ENCODE data around the gene LRRC63. TPM values are rescaled to one million over a fixed set of nuclear protein-coding genes. Genes with fewer than 3 reads are reported as not detected.

Gene LRRC63
- polyA plus RNA-seq, 1 of the 3 experiments (the other 2 are of a cell fraction): 0.03 TPM

- H4K20me1 ChIP-seq (ENCODE audit: insufficient read depth): no peaks in the 10 kb centered on the region
- H3K9me3 ChIP-seq: 0 out of 2 replicates have a peak, but pooled peaks cover 3% of the 10 kb centered on the region
- TF ChIP-seq EZH2phosphoT487 (IDR thresholded peaks at IDR 0.05; ENCODE audit: borderline replicate concordance, low read depth) (no peak), TEAD4 (IDR thresholded peaks at IDR 0.05; ENCODE audit: borderline replicate concordance, insufficient read depth) (no peak), YY1 (IDR thresholded peaks at IDR 0.05; ENCODE audit: low read depth) (no peak), USF1 (IDR thresholded peaks at IDR 0.05; ENCODE audit: borderline replicate concordance, low read depth) (no peak), FOSL2 (IDR thresholded peaks at IDR 0.05; ENCODE audit: borderline replicate concordance, low read depth) (no peak), RCOR1 (IDR thresholded peaks at IDR 0.05; ENCODE audit: low read length) (no peak), TAF1 (IDR thresholded peaks at IDR 0.05; ENCODE audit: borderline replicate concordance, low read depth, low read length) (no peak), CTCF (IDR thresholded peaks at IDR 0.05) (no peak), RFX5 (IDR thresholded peaks at IDR 0.05; ENCODE audit: low read length) (no peak), JUND (IDR thresholded peaks at IDR 0.05) (no peak), GATA2 (CRISPR knock-in tag; IDR thresholded peaks at IDR 0.05) (no peak), ELF1 (IDR thresholded peaks at IDR 0.05) (no peak), FOXJ3 (CRISPR knock-in tag; IDR thresholded peaks at IDR 0.05) (no peak)
- TF ChIP-seq, protein P1, sequence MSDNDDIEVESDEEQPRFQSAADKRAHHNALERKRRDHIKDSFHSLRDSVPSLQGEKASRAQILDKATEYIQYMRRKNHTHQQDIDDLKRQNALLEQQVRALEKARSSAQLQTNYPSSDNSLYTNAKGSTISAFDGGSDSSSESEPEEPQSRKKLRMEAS (IDR thresholded peaks at IDR 0.05; ENCODE audit: low read depth): no peak
- TF ChIP-seq, protein P2, sequence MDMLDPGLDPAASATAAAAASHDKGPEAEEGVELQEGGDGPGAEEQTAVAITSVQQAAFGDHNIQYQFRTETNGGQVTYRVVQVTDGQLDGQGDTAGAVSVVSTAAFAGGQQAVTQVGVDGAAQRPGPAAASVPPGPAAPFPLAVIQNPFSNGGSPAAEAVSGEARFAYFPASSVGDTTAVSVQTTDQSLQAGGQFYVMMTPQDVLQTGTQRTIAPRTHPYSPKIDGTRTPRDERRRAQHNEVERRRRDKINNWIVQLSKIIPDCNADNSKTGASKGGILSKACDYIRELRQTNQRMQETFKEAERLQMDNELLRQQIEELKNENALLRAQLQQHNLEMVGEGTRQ (IDR thresholded peaks at IDR 0.05; ENCODE audit: borderline replicate concordance, low read depth, low read length): no peak
- POLR2A ChIA-PET: no interaction called here
- H3F3A ChIP-seq (replicated peaks; ENCODE audit: insufficient read depth): no peaks in the 10 kb centered on the region
- no peak for DNase-seq
- H3K36me3 ChIP-seq (replicated peaks in 1 of 2; ENCODE audit: control insufficient read depth in 1 of 2, insufficient read depth in 2 of 2, low read length in 1 of 2): no peaks in the 10 kb centered on the region
- H3K27ac ChIP-seq (ENCODE audit: low read depth in 2 of 2, low read length in 1 of 2): no peak overlapping the region
- H3K4me2 ChIP-seq: no peak overlapping the region
- WGBS (ENCODE audit: low lambda C conversion rate): 82% methylated on average over 5 of the region's 5 CpGs
- no peaks in the 10 kb centered on the region for H3K27me3 ChIP-seq (ENCODE audit: insufficient read depth)
- H3K4me3 ChIP-seq (ENCODE audit: low read depth in 2 of 2, low read length in 1 of 2): no peak overlapping the region
- H3K79me2 ChIP-seq (ENCODE audit: insufficient read depth): no peaks in the 10 kb centered on the region
- H3K9ac ChIP-seq: no peak overlapping the region
- no peaks in the 10 kb centered on the region for H3K9me2 ChIP-seq
- no peaks in the 10 kb centered on the region; a peak in 2 of 4 replicates for H3K4me1 ChIP-seq (ENCODE audit: control insufficient read depth in 1 of 2, insufficient read depth in 2 of 2, low read depth in 1 of 2, low read length in 1 of 2)
- CTCF ChIA-PET: no interaction called here
- no peak overlapping the region for H2AFZ ChIP-seq (ENCODE audit: low read depth)
These were observed 30.3 kb upstream of the LRRC63 start for GRCh38 chr13:46181377-46181839.
